GM19324 (cell line): ENCODE data around the gene GIGYF2.
"Not testable (repeated sequence)": the region's sequence is repeated elsewhere in the genome, so short reads cannot be mapped to it uniquely, and the experiment has no call there.

Experiments
- ATAC-seq: cut with Tn5 transposase; IDR thresholded peaks from one replicate; pipeline ENCODE4 v1.9.1; 2021; ENCODE audit warnings: mild to moderate bottlenecking, moderate library complexity; ENCODE audit not compliant: unreplicated experiment, low FRiP score

Gene GIGYF2

DNA sequence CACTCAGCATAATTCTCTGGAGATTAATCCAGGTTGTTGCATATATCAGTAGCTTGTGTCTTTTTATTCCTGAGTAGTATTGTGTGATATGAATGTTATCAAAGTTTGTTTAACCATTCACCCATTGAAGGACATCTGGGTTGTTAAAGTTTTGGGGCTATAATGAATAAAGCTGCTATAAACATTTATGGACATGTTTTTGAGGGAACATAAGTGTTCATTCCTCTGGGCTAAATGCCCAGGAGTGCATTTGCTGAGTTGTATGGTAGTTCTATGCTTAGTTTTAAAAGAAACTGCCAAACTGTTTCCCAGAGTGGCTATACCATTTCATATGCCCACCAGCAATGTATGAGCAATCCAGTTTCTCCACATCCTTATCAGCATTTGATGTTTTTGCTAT, 101.1 kb downstream of the GIGYF2 start:
- ATAC-seq, result no peak

DNA sequence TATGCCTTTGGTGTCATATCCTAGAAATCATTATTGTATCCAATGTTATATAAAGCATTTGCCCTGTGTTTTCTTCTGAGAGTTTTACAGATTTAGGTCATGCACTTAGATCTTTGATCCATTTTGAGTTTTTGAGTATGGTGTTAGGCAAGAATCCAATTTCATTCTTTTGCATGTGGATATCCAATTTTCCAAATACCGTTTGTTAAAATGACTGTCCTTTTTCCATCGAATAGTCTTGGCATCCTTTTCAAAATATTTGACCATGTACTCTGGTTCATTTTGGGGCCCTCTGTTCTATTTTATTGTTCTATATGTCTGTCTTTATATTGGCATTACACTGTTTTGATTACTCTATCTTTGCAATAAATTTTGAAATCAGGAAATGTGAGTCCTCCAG, 103.0 kb downstream of the GIGYF2 start:
- no peak for ATAC-seq

DNA sequence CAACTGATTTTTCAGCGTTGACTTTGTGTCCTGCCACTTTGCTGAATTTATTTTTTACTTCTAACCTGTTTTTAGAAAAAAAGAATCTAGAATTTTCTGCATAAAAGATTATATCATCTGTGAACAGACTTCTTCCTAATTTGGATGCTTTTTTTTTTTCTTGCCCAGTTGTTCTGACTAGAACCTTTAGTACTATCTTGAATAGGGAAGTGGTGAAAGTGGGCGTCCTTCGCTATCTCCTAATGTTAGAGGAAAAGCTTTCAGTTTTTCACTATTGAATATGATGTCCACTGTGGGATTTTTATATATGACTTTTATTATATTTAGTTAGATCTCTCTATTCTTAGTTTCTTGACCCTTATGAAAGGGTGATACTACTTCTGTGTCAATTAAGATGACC, 105.0 kb downstream of the GIGYF2 start:
- ATAC-seq, result no peak

DNA sequence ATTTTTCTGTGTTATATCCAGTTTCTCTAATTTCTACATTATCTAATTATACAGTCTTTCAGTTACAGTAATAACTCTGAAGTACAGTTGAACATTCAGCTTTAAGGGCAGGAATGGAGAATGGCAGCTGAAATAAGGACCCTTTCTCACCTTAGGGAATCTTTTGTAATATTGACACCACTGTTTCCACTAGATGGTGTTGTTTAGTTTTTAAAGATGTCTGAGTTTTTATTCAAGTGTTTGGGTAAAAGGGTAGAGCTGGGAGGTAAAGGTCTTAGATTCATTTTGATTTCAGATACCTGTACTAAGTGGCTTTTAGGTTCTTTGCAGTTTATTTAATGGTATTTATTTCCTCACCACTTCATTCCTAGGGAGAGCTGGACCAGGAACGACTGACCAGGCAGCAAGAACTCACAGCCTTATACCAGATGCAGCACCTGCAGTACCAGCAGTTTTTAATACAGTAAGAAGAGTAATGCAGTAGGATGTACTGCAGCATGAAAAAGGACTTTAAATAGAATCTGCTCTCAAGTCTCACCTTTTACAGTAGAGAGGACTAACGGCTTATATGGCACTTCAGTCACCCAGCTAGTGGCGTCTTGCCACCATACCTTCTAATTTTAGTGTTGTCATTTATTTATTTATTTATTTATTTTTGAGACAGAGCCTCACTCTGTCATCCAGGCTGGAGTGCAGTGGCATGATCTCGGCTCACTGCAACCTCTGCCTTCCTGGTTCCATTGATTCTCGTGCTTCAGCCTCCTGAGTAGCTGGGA, 112.4 kb downstream of the GIGYF2 start:
- ATAC-seq, result no peak

DNA sequence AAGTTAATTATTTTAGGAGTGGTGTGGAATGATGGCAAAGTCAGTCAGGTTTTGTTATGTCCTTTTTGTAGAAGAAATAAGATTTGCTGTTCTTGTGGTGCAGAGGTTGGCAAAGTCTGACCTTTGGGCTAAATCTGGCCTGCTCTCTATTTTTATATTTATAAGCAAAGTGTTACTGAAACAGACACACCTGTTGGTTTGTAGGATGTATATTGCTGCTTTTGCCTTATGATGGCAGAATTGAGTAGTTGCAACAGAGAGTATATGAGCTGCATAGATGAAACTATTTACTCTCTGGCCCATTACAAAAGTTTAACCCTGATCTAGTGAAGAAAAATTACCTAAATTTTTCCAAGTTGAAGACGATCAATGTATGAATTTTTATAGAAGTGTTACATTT, 113.3 kb downstream of the GIGYF2 start:
- ATAC-seq, result no peak

DNA sequence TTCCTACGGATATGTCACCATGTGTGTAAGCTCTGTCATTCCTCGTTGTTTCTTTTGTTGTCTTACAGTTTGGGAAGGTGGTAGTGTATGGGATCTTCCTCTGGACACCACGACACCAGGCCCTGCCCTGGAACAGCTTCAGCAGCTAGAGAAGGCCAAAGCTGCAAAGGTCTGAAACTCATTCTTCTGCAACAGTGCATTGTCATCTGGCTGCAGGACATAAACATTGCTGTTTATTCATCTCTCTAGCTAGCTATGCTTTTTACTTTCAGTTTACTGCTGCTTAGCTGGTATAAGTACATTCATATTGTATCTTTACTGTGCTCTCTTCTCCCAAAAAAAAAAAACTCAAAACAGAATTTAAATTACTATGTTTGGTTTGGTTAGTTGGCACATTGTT, 118.4 kb downstream of the GIGYF2 start:
- ATAC-seq, result no peak

DNA sequence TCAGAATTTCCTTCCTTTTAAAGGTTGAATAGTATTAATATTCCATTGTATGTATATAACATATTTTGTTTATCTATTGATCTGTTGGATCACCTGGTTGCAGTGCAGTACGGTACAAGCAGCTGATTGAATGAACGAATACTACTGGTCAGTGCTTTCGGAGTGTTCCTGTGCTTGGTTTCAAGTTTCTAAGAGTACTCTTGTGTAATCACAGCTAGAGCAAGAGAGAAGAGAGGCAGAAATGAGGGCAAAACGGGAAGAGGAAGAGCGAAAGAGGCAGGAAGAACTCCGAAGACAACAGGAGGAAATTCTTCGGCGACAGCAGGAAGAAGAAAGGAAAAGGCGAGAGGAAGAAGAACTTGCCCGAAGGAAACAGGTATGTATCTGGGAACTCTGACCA, 119.5 kb downstream of the GIGYF2 start:
- ATAC-seq, result no peak

DNA sequence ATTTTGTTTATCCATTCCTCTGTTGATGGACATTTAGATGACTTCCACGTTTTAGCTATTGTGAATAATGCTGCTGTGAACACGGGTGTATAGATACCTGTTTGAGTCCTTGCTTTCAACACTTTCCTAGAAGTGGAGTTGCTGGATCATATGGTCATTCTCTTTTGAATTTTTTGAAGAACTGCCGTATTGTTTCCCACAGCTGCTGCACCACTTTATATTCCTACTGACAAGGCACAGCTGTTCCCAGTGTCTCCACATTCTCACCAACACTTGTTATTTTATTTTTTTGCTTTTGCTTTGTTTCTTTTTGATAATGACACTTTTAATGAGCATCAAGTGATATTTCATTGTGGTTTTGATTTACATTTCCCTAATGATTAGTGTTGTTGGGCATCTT, 120.6 kb downstream of the GIGYF2 start:
- no peak for ATAC-seq

DNA sequence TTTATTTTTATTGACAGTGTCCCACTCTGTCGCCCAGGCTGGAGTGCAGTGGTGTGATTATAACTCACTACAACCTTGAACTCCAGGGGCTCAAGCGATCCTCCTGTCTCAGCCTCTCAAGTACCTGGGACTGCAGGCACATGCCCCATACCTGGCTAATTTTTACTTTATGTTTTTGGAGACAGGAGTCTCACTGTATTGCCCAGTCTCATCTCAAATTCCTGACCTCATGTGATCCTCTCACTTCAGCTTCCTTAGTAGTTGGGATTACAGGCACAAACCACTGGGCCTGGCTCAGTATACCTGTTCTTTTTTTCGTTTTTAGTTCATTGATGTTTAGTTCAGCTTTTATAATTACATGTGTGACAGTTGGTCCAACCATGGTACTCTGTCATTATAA, 132.9 kb downstream of the GIGYF2 start:
- no peak for ATAC-seq

DNA sequence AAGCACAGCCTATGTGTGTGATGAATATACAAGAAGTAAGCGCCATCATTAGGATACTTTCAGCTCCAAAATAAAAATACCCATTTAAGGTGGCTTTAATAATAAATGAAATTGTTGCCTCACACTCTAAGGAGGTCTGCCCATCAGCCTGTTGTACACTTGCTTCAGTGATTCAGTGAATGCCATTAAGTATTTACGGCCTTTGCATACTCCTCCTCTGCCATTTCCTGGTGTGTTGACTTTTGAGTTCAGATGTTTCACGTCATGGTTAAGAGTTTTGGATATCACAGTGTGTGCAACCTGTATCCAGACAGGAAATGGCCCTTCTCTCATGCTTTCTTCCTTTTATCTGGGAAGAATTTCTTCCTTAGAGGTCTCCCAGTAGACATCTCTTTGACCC, 134.4 kb downstream of the GIGYF2 start:
- no peak for ATAC-seq

DNA sequence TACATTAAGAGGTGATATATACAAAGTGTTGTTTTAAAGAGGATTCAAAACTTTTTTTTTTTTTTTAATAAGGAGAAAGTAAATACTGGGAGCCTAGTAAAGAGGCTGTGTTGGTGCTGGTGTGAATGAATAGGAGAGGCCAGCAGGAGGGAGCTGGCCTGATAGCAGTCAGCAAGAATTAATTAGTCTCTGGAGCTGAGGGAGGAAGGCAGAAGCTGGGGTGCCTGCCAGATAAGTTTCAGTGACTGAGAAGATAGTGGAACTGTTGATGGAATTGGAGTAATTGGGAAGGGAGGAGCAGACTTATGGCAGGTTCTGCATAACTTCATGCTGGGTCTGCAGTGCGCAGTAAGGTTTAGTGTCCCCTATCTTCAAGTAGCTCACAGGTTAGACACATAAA, 136.7 kb downstream of the GIGYF2 start:
- no peak for ATAC-seq

DNA sequence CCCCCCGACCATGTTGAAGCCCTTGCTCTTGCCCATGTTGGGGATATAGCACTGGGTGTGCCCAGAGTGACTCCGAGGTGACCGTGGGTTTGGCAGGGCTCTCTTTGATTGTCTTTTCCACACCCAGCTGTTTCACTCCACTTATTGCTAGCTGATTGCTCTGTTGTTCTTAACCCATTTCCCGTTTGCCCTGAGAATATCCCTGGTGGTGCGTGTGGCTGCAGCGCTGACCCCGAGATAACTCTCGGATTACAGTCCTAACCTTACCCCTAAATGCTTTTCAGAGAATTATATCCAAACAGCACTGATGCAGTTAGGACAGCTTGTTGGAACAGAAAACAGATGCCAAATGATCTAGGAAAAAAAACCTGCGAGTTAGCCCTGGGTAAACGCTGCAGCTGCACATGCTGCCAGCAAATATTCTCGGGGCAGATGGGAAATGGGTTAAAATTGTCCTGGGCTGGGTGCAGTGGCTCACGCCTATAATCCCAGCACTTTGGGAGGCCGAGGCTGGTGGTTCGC, 138.6 kb downstream of the GIGYF2 start:
- no peak for ATAC-seq

DNA sequence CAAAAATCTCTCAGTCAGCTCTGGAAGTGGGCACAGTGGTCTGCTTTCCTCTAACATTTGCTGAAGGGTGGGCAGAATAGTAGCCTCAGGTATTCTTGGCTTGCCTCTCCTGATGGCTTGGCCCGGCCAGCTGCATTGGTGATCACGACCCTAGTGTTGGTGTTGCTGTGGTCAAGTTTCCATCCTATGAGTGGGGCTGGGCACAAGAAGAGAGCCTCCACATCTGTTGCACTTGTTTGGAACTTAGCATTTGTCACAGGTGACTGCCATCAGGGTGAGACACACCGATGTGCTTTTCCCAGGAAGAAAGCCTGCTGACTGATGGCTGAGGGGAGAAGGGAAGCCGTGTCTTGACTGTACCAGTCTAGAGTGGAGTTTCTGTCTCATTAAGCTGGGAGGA, 139.8 kb downstream of the GIGYF2 start:
- no peak for ATAC-seq

DNA sequence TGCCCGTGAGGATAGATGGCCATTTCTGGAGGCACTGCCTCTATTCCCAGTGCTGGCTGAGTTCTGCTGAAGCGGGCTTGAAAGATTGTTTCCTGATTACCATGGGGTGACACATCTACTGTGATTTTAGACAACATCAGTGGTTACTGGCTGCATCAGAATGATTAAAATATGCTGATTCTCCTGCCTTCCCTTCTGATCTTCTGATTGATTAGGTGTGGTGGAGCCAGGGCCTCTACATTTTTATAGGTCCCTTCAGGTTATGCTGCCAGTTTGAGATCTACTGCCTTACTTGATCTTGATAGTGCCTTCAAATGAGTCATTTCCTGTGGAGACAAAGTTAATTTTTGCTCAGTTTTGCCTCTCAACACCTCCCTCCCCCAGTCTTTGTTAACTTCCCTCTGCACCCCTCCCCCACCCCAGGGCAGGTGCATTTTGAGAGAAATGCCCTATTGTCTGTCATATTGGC, 141.3 kb downstream of the GIGYF2 start:
- ATAC-seq, result peak; percentile 65

DNA sequence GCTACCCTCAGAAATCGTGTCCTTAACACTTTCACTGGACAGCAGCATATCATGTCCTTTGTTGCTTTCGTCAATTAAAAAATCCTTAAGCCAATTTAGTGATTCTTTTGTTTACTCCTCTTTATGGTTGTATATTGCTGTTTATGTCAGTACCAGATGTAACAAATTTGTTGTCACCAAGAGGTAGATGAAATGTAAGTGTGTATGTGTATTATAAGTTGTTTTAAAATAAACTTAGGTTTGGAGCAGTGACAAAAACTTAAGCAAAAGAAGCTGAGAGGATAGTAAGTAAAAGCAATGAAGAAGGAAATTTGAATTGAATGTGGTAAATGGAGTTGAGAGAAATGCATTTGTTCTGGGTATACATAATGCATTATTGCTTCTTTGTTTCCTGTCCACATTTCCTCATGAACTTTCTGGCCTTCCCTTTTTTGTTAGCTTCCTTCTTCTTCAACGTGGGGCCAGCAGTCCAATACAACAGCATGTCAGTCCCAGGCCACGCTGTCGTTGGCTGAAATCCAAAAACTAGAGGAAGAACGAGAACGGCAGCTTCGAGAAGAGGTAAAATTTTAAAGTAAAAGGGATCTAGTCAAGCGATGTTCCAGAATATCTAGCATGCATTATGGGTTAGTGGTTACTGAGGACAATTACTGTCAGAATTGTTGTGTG, 142.4 kb downstream of the GIGYF2 start:
- no peak for ATAC-seq

DNA sequence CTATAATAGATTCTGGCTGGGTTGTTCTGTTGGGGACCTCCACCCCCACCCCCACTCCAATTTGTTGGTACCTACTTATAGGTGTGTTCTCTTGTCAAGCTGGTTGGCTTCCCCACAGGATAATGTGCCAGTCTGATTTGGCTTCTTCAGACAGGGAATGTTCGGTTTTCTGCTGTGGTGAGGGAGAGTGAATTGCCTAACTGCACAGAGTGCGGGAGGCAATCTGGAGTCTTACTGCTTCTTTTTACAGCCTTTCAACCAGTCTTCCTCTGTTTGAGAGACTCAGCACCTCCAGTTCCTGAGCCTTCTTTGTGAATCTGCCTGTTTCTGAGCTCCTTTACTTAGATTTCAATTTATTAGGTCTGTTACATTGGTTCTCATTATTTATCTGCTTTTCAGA, 145.6 kb downstream of the GIGYF2 start:
- ATAC-seq, result no peak

DNA sequence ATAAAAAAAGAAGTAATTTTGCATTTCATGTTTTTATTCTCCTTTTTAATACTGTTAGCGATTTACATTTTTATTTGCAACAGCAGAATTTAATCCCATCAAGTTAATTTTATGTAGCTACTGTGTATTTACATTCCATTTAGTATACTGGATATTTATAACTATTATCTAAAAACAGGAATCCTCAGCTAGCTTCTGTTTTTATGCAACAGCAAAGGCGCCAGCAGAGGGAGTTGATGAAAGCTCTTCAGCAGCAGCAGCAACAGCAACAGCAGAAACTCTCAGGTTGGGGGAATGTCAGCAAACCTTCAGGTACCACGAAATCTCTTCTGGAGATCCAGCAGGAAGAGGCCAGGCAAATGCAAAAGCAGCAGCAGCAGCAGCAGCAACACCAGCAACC, 146.7 kb downstream of the GIGYF2 start:
- ATAC-seq, result no peak

DNA sequence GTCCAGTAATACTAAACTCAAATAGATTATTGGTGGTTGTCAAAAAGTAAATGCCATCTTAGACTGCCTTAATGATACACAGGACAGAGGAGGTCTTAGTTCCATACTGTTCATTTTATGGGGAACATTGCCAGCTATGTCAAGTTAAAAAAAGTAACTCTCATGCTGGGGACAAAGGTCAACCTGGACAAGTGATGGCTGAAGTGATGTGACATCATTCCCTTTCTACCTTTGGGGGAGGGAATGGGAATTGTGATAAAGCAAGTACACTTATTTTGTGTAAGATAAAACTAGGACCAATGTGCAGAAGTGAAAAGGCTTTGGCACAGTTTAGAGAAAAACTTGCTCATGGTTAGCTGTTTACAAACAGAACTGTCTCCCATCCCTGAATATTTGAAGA, 148.9 kb downstream of the GIGYF2 start:
- ATAC-seq, result no peak

DNA sequence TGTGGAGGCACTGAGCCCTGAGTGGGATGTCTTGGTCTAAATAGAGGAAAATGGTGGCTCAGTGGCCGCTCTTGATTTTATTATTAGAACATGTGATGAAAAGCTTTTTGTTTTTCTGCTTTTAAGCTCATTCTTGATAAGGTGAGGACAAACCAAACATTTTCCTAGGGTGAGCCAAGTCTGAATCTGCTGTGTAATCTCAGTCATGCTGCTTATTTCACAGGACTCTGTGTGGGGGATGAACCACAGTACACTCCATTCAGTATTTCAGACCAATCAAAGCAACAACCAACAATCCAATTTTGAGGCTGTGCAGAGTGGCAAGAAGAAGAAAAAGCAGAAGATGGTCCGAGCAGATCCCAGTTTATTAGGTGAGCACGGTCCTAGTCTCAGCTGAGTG, 152.9 kb downstream of the GIGYF2 start:
- ATAC-seq, result no peak

DNA sequence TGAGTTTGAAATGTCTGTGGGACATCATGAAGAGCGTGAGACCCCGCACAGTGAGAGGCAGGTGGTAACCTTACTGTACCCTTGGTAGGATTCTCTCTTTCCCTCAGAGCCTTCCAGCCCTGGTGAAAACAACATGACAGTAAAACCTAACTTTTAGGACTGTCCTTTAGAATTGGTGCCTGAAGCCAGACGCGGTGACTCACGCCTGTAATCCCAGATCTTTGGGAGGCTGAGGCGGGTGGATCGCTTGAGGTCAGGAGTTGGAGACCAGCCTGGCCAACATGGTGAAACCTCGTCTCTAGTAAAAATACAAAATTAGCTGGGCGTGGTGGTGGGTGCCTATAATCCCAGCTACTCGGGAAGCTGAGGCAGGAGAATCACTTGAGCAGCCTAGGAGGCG, 154.9 kb downstream of the GIGYF2 start:
- ATAC-seq, result not testable (repeated sequence)

DNA sequence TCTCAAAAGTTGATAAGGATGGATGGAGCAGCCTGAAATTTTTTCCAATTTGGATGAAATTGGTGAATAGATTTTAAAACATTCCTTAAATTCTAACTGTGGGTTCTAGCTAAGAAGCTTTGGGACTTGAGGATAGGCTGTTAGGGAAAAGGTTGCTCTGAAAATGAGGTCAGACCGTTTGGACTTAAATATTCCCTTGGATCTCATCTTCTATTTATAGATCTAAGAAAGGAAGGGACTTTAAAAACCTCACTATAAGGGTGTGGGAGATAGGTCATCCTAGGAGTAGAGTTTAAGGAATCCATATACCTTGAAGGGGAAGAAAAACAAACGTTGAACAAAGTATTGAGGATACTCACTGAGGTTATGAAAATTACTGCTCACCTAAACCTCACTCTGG, 155.5 kb downstream of the GIGYF2 start:
- no peak for ATAC-seq

DNA sequence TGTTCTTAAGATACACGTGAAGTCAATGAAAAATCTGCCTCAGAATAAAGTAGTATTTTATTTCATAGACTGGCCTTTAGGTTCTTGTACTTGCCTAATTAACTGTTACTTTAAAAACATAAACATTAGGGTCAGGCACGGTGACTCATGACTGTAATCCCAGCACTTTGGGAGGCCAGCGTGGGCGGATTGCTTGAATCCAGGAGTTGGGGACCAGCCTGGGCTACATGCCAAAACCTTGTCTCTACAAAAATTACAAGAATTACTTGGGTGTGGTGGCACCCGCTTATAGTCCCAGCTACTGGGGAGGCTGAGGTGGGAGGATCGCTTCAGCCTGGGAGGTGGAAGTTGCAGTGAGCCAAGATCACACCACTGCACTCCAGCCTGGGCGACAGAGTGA, 157.0 kb downstream of the GIGYF2 start:
- ATAC-seq, result no peak
